ENCODE results near the gene CST2. TPM values are rescaled to one million over a fixed set of nuclear protein-coding genes. Genes with fewer than 3 reads are reported as not detected.
"Not testable (repeated sequence)": the region's sequence is repeated elsewhere in the genome, so short reads cannot be mapped to it uniquely, and the experiment has no call there.

Gene CST2
- polyA plus RNA-seq, 2 of the 4 experiments (the other 2 are of a cell fraction) = not detected

GRCh38 chr20:23835716-23836115, 9.2 kb upstream of the CST2 start:
- Histone ChIP-seq H3K27ac (no peak overlapping the region), H3K4me3 (no peak overlapping the region), H3K4me2 (no peak overlapping the region), H3K4me1 (0 out of 3 replicates have a peak, but pooled peaks cover 2% of the 10 kb centered on the region), H3K9me3 (no peaks in the 10 kb centered on the region)
- CTCF ChIA-PET = interaction anchor here (1.0 to 1.2 kb wide), 2 partner anchors 16 to 18 kb away, joined by 3 read pairs; no protein-coding TSS in a partner anchor
- no peak for ATAC-seq
- no peak for DNase-seq (ENCODE audit: low read depth in 1 of 2, low spot score in 1 of 2)
- TF ChIP-seq ZSCAN20 (CRISPR knock-in tag; IDR thresholded peaks at IDR 0.05) = no peak
- TF ChIP-seq RAD21 (conservative IDR thresholded peaks at IDR 0.05 in 1 of 2, IDR thresholded peaks at IDR 0.05 in 1 of 2) = no peak
- no peak for TF ChIP-seq FOSL2 (IDR thresholded peaks at IDR 0.05)
- TF ChIP-seq FOSL2 (CRISPR knock-in tag; IDR thresholded peaks at IDR 0.05) = no peak
- TF ChIP-seq, protein P1, sequence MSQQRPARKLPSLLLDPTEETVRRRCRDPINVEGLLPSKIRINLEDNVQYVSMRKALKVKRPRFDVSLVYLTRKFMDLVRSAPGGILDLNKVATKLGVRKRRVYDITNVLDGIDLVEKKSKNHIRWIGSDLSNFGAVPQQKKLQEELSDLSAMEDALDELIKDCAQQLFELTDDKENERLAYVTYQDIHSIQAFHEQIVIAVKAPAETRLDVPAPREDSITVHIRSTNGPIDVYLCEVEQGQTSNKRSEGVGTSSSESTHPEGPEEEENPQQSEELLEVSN (IDR thresholded peaks at IDR 0.05; ENCODE audit: borderline replicate concordance, low read depth) = no peak
- TF ChIP-seq, protein P2, sequence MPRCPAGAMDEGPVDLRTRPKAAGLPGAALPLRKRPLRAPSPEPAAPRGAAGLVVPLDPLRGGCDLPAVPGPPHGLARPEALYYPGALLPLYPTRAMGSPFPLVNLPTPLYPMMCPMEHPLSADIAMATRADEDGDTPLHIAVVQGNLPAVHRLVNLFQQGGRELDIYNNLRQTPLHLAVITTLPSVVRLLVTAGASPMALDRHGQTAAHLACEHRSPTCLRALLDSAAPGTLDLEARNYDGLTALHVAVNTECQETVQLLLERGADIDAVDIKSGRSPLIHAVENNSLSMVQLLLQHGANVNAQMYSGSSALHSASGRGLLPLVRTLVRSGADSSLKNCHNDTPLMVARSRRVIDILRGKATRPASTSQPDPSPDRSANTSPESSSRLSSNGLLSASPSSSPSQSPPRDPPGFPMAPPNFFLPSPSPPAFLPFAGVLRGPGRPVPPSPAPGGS (IDR thresholded peaks at IDR 0.05) = no peak
- TF ChIP-seq POLR2A (IDR thresholded peaks at IDR 0.05; ENCODE audit: low read length) = no peak
- TF ChIP-seq HOXB13 (CRISPR knock-in tag; IDR thresholded peaks at IDR 0.05; ENCODE audit: low read depth) = no peak
- TF ChIP-seq BHLHE40 (IDR thresholded peaks at IDR 0.05; ENCODE audit: low read depth, low read length) = no peak
- no peak for TF ChIP-seq SREBF2 (IDR thresholded peaks at IDR 0.05)
- TF ChIP-seq GATA3 (IDR thresholded peaks at IDR 0.05; ENCODE audit: borderline replicate concordance) = no peak
- TF ChIP-seq CEBPB (IDR thresholded peaks at IDR 0.05) = no peak
- no peak for TF ChIP-seq EP300 (IDR thresholded peaks at IDR 0.05)
- no peak for FAIRE-seq
- POLR2A ChIA-PET = no interaction called here
- 35% methylated on average over 4 of the region's 4 CpGs for WGBS (ENCODE audit: missing lambda C conversion rate)

DNA sequence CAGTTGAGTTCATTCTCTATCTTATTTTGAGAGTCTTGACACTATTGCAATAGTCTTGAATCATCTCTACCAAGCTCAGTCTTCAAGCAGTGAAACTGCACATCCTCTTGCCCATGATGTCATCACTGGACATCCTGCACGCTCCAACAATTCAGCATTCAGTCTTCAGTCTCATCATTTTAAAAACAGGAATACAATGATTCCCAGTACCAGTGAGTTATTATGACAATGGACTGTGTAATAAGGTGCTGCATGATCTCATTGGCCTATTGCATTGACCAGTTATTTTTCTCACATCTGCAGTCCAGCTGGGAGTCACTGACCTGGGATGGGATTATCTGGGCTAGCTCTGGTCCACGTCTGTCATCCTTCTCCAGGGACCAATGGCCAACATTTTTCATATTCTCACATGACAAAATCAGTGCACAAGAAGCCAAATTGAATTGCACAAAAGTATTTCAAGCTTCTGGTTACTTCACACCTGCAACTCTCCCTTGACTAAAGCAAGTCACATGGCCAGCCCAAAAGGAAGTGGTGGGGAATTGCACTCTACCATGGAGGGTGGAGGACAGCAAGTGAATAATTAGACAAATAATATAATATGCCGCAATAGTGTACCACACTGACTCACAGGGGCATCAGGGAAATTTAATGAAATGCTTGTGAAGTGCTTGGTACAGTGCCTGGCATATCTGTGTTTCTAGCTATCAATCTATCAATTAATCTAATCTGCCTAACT, 6.4 kb upstream of the CST2 start:
- CTCF ChIA-PET = no interaction called here
- FAIRE-seq (no peak), DNase-seq (ENCODE audit: low read depth in 1 of 2, low spot score in 1 of 2) (no peak)

DNA sequence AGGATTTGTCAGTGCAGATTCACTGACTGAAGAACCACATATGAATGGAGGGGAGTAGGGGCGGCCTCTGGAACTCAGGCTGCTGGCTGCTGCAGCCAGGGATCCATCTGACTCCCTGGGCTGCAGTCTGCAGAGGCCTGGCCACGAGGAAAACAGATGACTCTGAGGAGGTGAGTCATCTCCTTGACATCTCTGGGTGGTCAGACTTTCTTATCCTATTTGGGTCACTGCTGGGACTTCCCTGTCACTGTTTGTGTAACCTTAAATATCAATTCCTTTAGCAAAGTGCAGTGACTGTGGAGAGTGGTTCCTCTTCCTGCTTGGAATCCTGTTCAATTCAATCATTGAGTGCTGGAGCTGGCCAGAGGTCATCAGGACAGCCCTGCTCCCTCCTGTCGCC, 5.4 kb upstream of the CST2 start:
- DNase-seq (ENCODE audit: low read depth in 1 of 2, low spot score in 1 of 2) = not testable (repeated sequence)

More for the DNA sequence above, 6.4 kb upstream of the CST2 start:
- POLR2A ChIA-PET = no interaction called here
- Histone ChIP-seq H3K27ac (no peak overlapping the region), H3K9me3 (no peaks in the 10 kb centered on the region), H3K4me3 (no peak overlapping the region), H3K4me2 (no peak overlapping the region), H3K4me1 (0 out of 3 replicates have a peak, but pooled peaks cover 2% of the 10 kb centered on the region)
- TF ChIP-seq, protein P3, sequence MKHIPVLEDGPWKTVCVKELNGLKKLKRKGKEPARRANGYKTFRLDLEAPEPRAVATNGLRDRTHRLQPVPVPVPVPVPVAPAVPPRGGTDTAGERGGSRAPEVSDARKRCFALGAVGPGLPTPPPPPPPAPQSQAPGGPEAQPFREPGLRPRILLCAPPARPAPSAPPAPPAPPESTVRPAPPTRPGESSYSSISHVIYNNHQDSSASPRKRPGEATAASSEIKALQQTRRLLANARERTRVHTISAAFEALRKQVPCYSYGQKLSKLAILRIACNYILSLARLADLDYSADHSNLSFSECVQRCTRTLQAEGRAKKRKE (CRISPR knock-in tag; IDR thresholded peaks at IDR 0.05; ENCODE audit: low read depth) = no peak
- TF ChIP-seq KDM5A (IDR thresholded peaks at IDR 0.05) (no peak), MAZ (IDR thresholded peaks at IDR 0.05; ENCODE audit: borderline replicate concordance, low read depth, low read length) (no peak), CEBPB (IDR thresholded peaks at IDR 0.05) (no peak), HOXB13 (CRISPR knock-in tag; IDR thresholded peaks at IDR 0.05; ENCODE audit: low read depth) (no peak)
- TF ChIP-seq, protein P4, sequence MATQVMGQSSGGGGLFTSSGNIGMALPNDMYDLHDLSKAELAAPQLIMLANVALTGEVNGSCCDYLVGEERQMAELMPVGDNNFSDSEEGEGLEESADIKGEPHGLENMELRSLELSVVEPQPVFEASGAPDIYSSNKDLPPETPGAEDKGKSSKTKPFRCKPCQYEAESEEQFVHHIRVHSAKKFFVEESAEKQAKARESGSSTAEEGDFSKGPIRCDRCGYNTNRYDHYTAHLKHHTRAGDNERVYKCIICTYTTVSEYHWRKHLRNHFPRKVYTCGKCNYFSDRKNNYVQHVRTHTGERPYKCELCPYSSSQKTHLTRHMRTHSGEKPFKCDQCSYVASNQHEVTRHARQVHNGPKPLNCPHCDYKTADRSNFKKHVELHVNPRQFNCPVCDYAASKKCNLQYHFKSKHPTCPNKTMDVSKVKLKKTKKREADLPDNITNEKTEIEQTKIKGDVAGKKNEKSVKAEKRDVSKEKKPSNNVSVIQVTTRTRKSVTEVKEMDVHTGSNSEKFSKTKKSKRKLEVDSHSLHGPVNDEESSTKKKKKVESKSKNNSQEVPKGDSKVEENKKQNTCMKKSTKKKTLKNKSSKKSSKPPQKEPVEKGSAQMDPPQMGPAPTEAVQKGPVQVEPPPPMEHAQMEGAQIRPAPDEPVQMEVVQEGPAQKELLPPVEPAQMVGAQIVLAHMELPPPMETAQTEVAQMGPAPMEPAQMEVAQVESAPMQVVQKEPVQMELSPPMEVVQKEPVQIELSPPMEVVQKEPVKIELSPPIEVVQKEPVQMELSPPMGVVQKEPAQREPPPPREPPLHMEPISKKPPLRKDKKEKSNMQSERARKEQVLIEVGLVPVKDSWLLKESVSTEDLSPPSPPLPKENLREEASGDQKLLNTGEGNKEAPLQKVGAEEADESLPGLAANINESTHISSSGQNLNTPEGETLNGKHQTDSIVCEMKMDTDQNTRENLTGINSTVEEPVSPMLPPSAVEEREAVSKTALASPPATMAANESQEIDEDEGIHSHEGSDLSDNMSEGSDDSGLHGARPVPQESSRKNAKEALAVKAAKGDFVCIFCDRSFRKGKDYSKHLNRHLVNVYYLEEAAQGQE (IDR thresholded peaks at IDR 0.05) = no peak
- ATAC-seq = no peak
- 27% methylated on average over 3 of the region's 3 CpGs for WGBS (ENCODE audit: missing lambda C conversion rate)

More for the DNA sequence above, 5.4 kb upstream of the CST2 start:
- FAIRE-seq (peak; percentile 78), ATAC-seq (peak in 1 of 2 experiments; percentile 68; a peak in 3 of 6 replicates)
- H3K4me1 ChIP-seq, POLR2A ChIA-PET, H3K27ac ChIP-seq, CTCF ChIA-PET, H3K4me2 ChIP-seq, H3K9me3 ChIP-seq, H3K4me3 ChIP-seq: not testable (repeated sequence)
- WGBS (ENCODE audit: missing lambda C conversion rate) = 12% methylated on average over 3 of the region's 3 CpGs

Measured in A549 (cell line).